GM19395 (cell line): ENCODE data around the gene MAGEF1.
"Not testable (repeated sequence)": the region's sequence is repeated elsewhere in the genome, so short reads cannot be mapped to it uniquely, and the experiment has no call there.

Experiments
- ATAC-seq: cut with Tn5 transposase; IDR thresholded peaks from one replicate; pipeline ENCODE4 v1.9.1; 2021; ENCODE audit warnings: mild to moderate bottlenecking, moderate library complexity; ENCODE audit not compliant: unreplicated experiment

Gene MAGEF1

GRCh38 chr3:184742676-184743135, 30.8 kb upstream of the MAGEF1 start:
- no peak for ATAC-seq

GRCh38 chr3:184741798-184742675, 30.2 kb upstream of the MAGEF1 start:
- ATAC-seq = no peak

DNA sequence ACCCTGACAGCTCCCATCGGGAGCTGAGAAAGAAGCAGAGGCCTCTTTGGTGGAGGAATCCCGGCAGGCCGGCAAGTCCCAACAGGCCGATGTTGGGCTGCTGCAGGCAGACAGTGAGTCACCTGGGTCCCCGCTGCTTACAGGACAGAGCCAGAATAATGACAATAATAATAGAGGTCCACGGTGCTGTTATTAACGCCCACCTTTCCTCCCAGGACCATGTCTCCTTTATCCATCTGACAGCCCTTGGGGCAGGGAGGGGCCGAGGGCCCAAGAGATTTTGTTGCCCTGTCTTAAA, 29.3 kb upstream of the MAGEF1 start:
- ATAC-seq = no peak

- ATAC-seq = no peak
These were observed 28.8 kb upstream of the MAGEF1 start for GRCh38 chr3:184740509-184741258.

DNA sequence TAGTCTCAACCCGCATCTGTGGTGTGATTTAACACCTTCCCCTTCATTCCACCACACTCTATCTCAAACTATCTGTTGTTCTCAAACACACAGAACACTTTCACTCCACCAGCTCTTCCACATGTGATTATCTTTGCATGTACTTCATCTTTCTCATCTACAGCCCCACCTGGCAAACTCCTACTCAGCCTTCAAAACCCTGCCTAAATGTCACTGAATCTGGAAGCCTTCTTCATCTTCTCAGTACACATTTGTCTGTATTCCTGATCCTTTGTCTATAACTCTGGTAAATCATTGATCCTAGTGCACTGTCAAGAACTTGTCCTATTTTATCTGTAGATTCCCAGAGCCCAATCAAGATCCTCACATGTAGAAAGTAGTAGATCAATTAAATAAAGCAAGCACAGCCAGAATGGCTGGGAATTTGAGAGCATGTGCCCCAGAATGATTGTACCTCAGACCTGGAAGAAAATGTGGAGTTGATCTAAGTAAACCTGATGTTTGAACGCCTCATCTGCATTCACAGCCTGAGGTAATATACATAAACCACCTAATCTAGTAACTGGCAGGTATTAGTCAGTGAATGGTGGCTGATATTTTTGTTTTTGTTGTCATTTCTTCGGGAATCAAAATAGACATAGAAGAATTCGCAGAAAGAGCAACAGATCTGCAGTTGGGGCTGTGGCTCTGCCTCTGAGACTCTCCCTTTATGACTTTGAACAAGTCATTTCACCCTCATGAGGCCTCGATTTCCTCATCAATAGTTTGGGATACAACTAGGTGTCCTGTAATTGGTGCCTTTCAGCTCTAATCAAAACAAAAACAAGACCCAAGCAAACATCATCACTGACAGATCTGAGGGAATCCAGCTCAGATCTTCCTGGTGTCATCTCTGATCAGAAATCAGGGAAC, 28.0 kb upstream of the MAGEF1 start:
- ATAC-seq = no peak

GRCh38 chr3:184738982-184739381, 27.1 kb upstream of the MAGEF1 start:
- ATAC-seq = no peak

DNA sequence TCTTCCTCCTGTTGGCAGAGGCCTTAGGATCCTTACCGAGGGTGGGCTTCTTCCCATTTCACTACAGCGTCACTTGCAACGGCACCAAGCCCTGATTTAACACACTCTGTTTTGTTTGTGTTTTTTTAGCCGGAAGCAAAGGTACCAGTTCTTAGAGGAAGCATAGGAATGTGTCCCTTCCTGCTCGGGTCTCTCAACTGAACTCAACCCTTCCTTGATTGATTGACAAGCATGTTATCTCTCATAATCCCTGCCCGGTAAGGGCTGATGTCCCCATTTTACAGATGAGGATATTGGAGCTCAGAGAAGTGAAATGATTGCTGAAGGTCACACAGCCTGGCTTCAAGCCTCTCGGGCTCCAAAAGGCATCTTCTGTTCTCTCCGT, 26.6 kb upstream of the MAGEF1 start:
- no peak for ATAC-seq

GRCh38 chr3:184737641-184738505, 26.0 kb upstream of the MAGEF1 start:
- ATAC-seq = no peak

DNA sequence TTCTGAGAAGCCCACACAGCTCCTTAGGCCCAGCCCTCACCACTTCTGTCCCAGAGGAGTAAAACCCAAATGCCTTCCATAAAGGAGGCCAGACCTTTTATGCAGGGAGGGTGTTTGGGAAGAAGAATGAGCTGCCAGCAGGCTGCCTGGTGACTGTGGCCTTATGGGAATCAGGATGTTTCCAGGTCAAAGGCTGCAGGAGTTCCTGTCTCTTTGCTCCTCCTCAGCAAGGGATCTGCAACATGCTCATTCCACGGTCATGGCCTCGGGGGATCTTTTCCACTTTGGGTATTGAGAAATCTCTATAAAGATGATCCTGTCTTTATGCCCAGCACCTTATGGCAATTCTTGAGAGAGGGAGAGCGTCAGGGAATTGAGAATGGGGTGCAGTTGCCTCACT, 25.2 kb upstream of the MAGEF1 start:
- no peak for ATAC-seq

- ATAC-seq = no peak
These were observed 23.2 kb upstream of the MAGEF1 start for GRCh38 chr3:184734903-184735701.

- no peak for ATAC-seq
These were observed 22.2 kb upstream of the MAGEF1 start for GRCh38 chr3:184733971-184734608.

GRCh38 chr3:184733181-184733580, 21.3 kb upstream of the MAGEF1 start:
- no peak for ATAC-seq

DNA sequence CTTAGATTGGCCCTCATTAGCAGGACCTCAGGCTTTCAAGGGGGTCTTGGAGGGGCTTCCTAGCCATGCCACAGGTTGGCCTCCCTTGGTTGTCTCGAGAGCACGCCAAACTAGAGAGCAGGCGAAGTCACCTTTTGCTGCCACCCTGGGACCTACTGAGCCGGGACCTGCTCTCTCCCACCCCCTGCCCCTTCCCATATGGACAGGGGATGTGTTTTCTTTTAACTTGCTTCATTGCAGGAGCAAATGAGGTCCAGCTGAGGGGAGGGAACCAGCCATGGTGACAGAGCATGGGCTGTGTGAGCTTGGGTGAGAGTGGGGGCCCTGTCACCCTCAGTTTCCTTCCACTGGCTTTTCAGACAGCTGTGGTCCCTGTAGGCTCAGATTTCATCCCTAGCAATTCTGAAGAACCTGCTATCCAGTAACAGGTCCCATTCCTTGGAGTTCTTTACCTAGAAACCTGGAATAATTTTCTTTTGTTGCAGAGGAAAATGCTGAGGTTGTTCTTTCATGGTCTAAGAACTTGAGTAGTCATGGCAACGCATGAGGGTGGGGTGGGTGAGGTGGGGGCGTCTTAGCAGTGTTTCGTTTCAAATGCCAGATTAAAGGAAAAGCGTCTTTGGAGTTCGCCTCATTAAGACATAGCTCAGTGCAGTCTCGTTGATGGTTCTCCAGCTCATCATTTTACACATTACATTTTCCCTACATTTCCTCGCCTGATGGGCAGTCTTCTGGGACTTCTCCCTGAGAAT, 20.1 kb upstream of the MAGEF1 start:
- no peak for ATAC-seq

GRCh38 chr3:184730924-184731323, 19.1 kb upstream of the MAGEF1 start:
- ATAC-seq = no peak

GRCh38 chr3:184729154-184729553, 17.3 kb upstream of the MAGEF1 start:
- not testable (repeated sequence) for ATAC-seq

DNA sequence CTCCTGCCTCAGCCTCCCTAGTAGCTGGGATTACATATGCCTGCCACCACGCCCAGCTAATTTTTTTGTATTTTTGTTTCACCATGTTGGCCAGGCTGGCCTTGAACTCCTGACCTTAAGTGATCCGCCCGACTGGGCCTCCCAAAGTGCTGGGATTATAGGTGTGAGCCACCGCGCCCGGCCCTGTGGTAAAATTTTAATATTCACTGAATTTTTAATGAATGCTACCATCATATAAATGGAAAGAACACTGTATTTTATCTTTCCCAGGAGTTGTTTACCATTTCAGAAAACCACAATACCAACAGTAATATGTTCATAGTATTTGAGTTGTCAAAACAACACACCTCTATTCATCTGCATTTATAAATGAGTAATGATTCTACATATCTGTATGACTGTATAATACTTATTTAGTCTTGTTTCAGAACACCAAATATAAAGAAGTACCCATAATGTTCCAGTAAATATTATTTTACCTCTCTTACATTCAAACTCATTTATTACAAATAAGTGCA, 16.2 kb upstream of the MAGEF1 start:
- no peak for ATAC-seq

DNA sequence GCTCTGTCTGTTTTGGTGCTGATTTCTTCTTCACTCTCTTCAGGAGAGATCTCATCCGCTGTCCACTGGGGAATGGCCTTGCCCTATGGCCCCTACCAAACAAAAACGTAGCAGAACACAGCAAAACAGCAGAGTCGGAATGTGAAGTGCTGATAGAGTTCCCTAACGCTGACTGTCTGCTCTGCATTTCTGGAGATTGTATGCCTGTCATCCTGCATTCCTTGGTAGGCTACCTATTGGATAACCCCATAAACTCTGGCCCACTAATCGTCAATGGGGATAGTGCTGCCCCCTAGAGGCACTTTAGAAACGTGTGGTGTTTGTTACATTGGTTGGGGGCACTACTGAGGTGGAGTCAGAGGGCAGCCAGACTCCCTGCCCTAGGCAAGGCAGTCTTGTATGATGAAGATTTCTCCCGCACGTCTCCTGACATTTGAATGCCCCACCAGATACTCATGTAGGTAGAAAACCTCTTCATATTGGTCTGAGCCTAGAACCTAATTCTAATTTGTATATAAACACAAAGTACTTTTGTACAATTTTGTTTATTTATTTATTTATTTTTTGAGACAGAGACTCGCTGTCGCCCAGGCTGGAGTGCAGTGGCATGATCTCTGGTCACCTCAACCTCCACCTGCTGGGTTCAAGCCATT, 15.6 kb upstream of the MAGEF1 start:
- no peak for ATAC-seq

DNA sequence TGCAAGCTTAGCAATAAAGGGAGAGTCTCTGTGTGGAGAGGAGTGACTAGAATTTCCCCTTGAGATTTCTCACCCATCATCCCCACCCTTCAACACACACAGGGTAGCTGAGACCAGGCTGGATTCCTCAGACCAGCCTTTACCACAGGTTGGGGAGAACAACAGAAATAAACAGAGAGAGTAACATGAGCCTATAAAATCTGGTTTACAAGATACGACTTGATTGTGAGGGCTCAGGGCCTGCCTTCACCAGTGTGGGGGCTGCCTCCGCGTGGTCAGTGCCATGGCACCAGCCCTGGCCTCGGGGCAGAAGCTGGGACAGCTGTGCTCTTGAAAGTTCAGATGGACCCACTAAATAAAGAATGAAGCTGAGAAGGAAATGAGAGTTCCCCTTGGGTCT, 14.6 kb upstream of the MAGEF1 start:
- no peak for ATAC-seq
